ENCODE data around the gene ZBTB20.
"Not testable (repeated sequence)": the region's sequence is repeated elsewhere in the genome, so short reads cannot be mapped to it uniquely, and the experiment has no call there.

Gene ZBTB20

GRCh38 chr3:115146032-115146417 is 1.1 kb downstream of the ZBTB20 start:
- DNase-seq = no peak

DNA sequence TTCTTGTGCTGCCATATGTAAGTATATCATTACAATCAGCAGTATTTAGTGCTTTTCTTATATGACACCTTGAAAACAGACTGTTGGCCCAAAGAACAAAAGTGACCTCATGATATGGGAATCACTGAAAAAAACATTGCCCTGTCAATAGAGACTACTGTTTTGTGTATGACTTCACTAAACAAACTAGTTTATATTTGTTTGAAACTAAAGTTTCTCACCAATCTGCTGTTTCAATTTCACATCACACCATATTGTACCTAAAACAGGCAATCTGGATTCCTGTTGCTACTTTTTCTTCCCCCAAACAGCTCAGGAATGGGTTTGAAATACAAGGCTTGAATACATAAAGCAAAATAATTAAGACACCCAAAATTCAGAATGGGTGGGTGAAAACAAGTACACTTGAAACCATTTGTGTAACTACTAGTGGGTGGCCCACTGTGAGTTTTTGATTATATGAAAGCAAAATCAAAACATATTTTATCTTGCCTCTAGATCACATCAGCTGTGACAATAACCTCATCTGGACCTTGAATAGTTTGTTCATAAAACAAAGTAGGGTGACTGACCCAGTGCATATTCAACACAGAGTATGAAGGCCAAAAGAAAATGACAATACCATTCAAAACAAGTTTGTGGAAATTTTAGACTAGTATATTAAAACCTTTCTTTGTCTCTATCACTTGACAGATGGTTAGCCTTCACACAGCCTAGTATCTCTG is 5.9 kb downstream of the ZBTB20 start:
- DNase-seq = no peak

DNA sequence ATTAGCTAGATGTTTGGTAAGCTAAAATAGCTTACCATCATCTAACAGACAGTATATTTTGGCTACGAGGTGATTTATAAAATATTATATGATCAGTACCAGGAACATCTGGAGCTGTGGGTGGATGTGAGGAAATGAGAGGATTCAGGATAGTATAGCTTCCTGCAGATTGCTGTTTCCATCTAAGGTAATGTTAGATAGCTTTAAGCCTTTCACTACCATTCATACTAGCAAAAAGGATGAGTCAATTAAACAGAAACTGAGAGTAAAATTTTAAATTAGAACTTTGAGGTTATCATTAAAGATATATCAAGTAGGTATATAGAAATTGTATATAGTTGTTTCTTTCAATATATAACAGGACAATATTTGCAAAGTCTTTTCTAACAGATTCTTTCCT is 8.0 kb downstream of the ZBTB20 start:
- DNase-seq = no peak

- DNase-seq = no peak
Observed at GRCh38 chr3:115134648-115135347, 12.3 kb downstream of the ZBTB20 start.

- DNase-seq = no peak
Observed at GRCh38 chr3:115127208-115127607, 19.9 kb downstream of the ZBTB20 start.

DNA sequence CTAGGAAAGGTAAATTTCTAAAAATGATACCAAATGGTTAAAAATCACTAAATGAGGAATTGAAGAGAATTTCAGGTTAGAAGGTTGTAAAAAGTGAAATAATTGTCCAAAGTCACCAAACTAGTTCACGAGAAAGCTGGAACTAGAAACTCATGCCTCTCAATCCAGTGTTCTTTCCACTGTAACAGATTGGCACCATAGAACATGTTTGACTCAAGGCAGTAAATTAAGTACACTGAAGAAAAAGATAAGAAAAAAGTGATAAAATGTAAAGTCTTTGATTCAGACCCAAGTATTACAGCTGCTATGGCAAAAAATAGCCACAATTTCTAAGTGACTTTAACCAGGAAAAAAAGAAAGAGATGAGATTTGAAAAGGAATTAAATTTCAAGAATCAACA is 26.5 kb downstream of the ZBTB20 start:
- DNase-seq = no peak

DNA sequence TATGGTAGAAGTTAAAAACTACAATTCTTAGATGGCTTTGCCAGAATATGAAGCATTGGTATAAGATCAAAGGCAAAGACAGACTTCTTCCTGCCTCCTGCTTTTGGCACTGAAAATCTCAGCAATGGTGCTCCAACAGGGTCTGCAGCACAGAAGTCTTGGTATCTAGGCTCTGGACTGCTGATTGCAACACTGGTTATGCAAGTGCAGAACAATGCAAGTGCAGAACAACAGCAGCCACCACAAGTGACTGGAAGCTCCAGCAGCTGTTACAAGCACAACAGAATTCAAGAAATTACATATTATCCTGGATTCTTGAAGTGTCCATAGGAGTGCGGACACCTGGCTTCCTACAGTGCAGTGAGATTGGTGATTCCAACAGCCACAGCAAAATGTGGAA is 33.7 kb downstream of the ZBTB20 start:
- no peak for DNase-seq

GRCh38 chr3:115111632-115112031 is 35.5 kb downstream of the ZBTB20 start:
- no peak for DNase-seq

- no peak for DNase-seq
Observed at GRCh38 chr3:115110830-115111229, 36.3 kb downstream of the ZBTB20 start.

DNA sequence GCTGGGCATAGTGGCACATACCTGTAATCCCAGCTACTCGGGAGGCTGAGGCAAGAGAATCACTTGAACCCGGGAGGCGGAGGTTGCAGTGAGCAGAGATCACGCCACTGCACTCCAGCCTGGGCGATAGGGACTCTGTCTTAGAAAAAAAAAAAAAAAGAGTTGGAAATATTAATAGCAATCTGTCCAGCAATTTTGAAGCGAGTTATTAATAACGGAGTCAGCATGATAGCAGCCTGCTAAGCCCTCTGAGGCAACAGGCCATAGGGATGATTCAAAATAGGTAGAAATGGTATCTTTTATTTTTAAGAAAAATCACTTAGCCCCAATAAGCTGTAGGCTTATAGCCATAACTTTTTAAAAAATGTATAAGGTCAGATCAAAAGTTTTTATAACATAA is 37.0 kb downstream of the ZBTB20 start:
- DNase-seq = not testable (repeated sequence)

DNA sequence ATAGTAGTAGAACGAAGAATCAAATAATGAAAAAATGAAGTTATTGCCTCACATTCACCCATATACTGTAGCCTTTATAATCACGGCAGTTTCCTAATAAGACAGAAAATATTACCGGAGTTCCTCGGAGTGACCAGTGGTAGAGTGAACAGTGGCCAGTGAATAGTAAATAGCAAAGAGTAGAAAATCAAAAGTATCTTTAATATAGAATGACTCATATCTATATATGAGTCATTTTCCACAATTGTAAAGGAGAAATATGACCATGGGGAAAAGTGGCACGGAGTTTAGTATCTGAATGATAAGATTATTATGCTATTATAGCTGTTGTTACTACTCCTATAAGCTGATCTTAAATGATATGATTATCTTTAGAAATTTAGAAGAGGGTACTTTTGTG is 38.5 kb downstream of the ZBTB20 start:
- DNase-seq = no peak

- DNase-seq = no peak
Observed at GRCh38 chr3:115102046-115102445, 45.0 kb downstream of the ZBTB20 start.

- DNase-seq = peak; percentile 23
Observed at GRCh38 chr3:115100806-115101205, 46.3 kb downstream of the ZBTB20 start.

GRCh38 chr3:115099986-115100571 is 47.0 kb downstream of the ZBTB20 start:
- DNase-seq = peak; percentile 63

DNA sequence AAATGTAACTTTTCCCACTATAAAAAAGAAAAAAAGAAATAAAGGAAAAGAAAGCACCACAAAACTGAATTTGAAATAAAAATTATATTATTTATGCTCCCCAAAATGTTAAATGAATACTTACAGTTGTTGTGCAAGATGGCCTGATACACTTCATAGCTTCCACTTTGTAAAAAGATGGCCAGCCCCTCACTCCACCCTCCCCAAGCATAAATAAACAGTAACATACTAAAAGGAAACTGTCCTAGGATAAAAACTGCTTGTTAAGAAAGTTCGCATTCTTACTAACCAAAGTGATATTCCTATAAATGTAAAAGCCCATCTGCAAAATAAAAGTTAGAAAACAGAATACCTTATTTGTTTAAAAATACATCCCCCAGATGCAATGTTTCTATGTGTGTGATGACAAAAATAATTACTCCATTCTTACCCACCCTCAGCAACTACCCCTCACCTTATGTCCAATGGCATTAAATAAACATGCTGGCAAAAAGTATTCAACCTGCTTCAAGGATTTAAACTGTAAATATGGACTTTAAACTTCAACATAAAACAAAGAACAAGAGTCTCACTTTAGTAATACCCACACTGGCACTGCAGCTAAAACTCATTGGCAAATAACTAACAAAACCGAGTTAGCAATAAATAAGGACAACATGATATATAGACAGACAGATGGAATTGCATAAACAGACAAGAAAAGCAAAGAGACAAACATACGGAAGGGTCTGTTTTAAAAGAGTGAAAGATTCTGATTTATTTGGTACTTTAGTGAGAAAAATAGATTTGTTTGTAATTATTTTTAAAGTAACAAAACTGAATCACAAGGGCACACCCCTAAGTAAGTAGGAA is 47.7 kb downstream of the ZBTB20 start:
- peak; percentile 15 for DNase-seq

GRCh38 chr3:115098354-115099073 is 48.6 kb downstream of the ZBTB20 start:
- peak; percentile 22 for DNase-seq

GRCh38 chr3:115095236-115095635 is 51.9 kb downstream of the ZBTB20 start:
- DNase-seq = no peak

GRCh38 chr3:115092220-115092791 is 54.8 kb downstream of the ZBTB20 start:
- peak; percentile 59 for DNase-seq

- no peak for DNase-seq
Observed at GRCh38 chr3:115090712-115091111, 56.4 kb downstream of the ZBTB20 start.

DNA sequence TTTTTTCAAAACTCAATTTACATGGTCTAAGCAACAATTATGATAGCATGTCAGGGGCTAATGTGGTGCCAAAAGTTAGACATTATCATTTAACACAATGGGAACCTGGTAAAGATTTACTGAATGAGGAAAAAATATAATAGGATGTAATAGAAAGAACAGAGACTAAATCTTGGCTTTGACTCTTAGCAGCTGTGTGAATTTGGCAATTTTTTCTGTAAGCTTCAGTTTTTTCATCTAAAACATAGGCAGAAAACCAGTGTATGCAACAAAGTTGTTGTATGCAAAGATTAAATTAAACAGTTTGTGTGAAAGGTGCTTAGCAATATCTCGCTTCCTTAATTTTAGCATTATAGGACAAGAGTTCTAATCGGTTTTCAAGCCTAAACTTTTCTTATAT is 57.6 kb downstream of the ZBTB20 start:
- DNase-seq = no peak

DNA sequence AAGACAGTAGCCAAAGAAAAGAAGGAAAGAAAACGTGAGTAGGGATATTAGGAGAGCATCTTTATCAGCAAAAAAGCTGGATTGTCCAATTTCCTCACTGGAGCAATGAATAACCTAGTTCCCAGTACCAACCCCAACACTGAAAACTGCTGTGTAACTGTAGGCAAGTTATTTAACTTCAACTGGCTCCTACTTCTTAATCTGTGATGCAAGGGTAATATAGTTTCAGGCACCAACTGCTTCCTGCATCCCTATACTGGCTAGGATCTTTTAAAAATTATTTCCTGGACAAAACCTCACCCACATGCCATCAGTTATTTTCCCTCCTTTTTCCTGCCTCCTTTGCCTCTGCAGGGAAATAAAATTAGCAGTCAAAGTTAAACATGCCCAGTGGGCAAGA is 59.6 kb downstream of the ZBTB20 start:
- no peak for DNase-seq

GRCh38 chr3:115086344-115086743 is 60.7 kb downstream of the ZBTB20 start:
- no peak for DNase-seq

All from retina (tissue), 1 donor.